ENCODE measurements around the gene TCF7L1.

The TCF7L1 gene

DNA sequence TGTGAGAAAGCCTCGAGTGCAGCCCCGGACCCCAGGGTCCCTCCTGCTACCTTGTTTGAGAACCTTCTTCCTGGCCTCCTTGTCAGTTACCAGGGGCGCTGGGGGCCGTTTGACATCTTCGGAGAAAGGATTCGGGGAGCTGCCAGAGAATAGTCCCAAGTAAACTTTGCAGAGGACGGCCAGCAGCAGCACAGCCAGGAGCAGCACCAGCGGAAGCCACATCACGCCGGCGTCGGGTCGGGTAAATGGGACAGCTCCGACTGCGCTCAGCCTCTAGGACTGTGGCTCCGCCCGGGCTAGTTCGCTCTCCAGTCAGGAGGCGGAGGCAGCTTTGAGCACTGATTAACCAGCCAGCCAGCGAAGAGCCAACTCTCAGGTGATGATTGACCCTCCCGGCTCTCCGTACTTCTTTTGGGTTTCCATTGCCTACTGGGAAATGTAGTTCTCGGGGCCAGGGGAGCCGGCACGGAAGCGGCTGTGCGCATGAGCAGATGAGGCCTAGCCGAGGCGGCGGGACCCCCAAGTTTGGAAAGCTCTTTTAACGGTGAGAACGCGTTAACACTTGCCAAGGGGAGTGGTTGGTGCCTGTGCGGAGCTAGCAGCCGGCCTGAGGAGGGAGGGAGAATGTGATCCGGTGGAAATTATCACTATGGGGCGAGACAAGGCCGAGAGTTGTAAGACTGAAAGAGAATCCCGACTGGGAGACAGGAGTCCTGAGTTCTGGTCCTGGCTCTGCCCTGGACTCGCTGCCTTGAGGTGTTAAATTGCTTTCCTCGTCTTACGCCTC lies 221.3 kb downstream of the TCF7L1 start, which contains the start of the genes ELMOD3 and RETSAT:
Gene ELMOD3, plus strand, starts transcription at position 484 of the 787 bp plus-strand sequence. CDS start 2,430 bp downstream, outside the sequence.
Gene RETSAT, minus strand, starts transcription at position 243 of the 787 bp plus-strand sequence. Its CDS starts 21 bp downstream, at position 222.
- DNase-seq (ENCODE audit: low read depth in 2 of 2) = peak; percentile 91 to 96

DNA sequence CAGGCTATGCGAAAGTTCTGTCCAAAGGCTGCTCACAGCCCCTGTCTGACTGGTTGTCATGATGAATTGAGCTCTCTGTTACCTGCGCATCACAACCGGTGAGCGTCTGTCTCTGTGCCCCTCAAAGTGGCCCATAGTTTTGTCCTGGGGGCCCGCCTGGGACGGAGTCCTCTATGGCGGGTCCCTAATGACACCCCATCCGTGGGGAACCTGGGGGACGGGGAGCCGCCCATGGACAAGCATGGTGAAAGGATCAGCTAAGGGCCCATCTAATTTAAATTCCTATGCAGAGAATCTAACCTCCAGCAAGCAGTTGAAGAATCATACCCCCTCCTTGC lies 221.8 kb downstream of the TCF7L1 start:
- DNase-seq (ENCODE audit: low read depth in 2 of 2) = no peak

DNA sequence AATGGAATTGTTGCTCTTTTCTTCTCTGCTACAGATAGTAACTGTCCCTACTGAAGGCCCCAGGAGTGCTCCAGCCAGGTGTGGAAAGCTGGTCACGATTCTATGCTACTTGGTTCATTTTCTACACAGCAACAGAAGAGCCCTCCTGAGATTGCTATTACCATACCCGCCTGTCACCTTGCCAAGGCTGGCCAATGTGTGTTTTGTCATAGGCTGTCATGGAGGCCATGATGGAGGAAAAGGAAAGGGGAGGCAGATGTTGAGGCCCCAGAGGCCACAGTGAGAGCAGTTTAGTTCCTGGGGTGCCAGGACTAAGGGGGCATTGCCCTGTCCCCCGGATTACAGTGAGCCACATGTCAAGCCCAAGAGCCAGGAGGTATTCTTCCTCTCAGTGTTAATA lies 222.3 kb downstream of the TCF7L1 start:
- no peak for DNase-seq (ENCODE audit: low read depth in 2 of 2)

DNA sequence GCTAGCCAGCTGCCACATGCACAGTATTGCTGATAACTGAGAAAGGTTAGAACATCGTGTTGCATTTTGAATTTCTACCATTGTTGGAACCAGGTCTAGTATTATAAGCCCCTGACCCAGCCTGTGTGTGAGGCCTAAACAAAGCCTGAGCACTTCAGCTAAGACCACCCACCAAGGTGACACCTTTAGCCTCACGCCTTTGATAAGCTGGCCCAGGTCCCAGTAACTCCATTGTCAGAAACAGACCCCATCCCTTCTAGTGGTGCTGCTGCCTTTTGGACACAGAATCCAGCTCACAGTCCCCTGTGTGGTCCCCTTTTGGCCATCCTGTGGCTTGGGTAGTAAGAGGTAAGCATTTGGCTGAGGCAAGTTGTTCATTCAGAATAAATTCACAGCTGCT lies 223.0 kb downstream of the TCF7L1 start:
- DNase-seq (ENCODE audit: low read depth in 2 of 2) = no peak

DNA sequence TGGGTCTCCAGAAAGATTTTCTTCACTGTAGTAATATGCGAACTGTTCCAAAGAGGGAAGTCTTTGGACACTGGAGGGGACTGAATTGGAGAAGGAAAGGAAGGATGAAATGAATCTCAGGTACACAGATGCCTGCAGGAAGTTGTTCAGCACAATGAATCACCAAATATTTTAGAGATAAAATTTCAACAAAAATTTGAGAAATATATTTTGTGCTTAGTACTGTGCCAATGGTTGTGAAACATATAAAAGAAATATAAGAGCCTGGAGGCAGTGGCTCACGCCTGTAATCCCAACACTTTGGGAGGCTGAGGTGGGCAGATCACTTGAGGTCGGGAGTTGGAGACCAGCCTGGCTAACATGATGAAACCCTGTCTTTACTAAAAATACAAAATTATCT lies 224.5 kb downstream of the TCF7L1 start:
- no peak for DNase-seq (ENCODE audit: low read depth in 2 of 2)
